ENCODE data around the gene POFUT2.

GRCh38 chr21:45269861-45270260, 17.8 kb downstream of the POFUT2 start:
- TF ChIP-seq, protein P1, sequence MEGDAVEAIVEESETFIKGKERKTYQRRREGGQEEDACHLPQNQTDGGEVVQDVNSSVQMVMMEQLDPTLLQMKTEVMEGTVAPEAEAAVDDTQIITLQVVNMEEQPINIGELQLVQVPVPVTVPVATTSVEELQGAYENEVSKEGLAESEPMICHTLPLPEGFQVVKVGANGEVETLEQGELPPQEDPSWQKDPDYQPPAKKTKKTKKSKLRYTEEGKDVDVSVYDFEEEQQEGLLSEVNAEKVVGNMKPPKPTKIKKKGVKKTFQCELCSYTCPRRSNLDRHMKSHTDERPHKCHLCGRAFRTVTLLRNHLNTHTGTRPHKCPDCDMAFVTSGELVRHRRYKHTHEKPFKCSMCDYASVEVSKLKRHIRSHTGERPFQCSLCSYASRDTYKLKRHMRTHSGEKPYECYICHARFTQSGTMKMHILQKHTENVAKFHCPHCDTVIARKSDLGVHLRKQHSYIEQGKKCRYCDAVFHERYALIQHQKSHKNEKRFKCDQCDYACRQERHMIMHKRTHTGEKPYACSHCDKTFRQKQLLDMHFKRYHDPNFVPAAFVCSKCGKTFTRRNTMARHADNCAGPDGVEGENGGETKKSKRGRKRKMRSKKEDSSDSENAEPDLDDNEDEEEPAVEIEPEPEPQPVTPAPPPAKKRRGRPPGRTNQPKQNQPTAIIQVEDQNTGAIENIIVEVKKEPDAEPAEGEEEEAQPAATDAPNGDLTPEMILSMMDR (IDR thresholded peaks at IDR 0.05): no peak
- TF ChIP-seq POLR2AphosphoS5 (IDR thresholded peaks at IDR 0.05): no peak
